Endothelial cell of umbilical vein (primary cell): Measurements from ENCODE around the gene HIVEP3. TPM values are rescaled to one million over a fixed set of nuclear protein-coding genes. Genes with fewer than 3 reads are reported as not detected.

Experiments used
- BruUV-seq: library from RNA; stranded (reverse); fragments of 400-500 nt; replicated peaks from 2 replicates; lab custom pipeline; 2021; lab: Mats Ljungman, UMichigan
- CTCF ChIA-PET: fragments of 300-600, 350-600 bp; sonication (Branson Sonifier 250); formaldehyde crosslinking; loops from one replicate; lab custom pipeline; 2021; ENCODE audit warnings: antibody characterized with exemption, inconsistent platforms; lab: Charles Lee
- POLR2A ChIA-PET: fragments of 300-600, 350-600 bp; sonication (Branson Sonifier 250); formaldehyde crosslinking; loops from one replicate; lab custom pipeline; 2021; ENCODE audit warnings: antibody characterized with exemption, inconsistent platforms; lab: Charles Lee
- DNase-seq: peaks from one replicate; pipeline ENCODE4 v3.0.0-alpha.2; 2011; ENCODE audit warnings: low read depth, low spot score
- FAIRE-seq: peaks from 2 replicates; lab custom pipeline; 2011; peaks lifted over from hg19 to GRCh38; lab: Jason Lieb, UNC
- H2AFZ ChIP-seq: 2 replicates; pipeline ENCODE4 v1.6.0; 2012; ENCODE audit warnings: low read depth, low read length, control low read depth, inconsistent platforms
- H3K27ac ChIP-seq: 2 replicates; pipeline ENCODE4 v1.5.1; 2011; ENCODE audit warnings: low read depth, mild to moderate bottlenecking, control low read depth, low read length, moderate library complexity; ENCODE audit not compliant: insufficient read depth
- H3K27me3 ChIP-seq, 2 experiments: 2 replicates each; pipeline versions ENCODE4 v1.6.0 to v1.6.1; 2011; ENCODE audit warnings: low read length in 2 of 2, mixed read lengths in 1 of 2; ENCODE audit not compliant: control insufficient read depth in 2 of 2, insufficient read depth in 2 of 2
- H3K36me3 ChIP-seq, 2 experiments: 2 replicates in 1 of 2; 3 replicates in 1 of 2; pipeline ENCODE4 v1.5.1; 2011; ENCODE audit warnings: low read length in 2 of 2, mild to moderate bottlenecking in 1 of 2, moderate library complexity in 1 of 2; ENCODE audit not compliant: control insufficient read depth in 2 of 2, insufficient read depth in 2 of 2; ENCODE audit errors: extremely low read depth in 1 of 2
- H3K4me1 ChIP-seq: 3 replicates; pipeline ENCODE4 v1.5.1; 2011; ENCODE audit warnings: mild to moderate bottlenecking, low read length; ENCODE audit not compliant: control insufficient read depth, insufficient read depth; ENCODE audit errors: extremely low read depth
- H3K4me2 ChIP-seq: 2 replicates; pipeline ENCODE4 v1.6.1; 2011; ENCODE audit warnings: low read length, control low read depth, mixed read lengths; ENCODE audit not compliant: insufficient read depth
- H3K4me3 ChIP-seq, 3 experiments: fragments of 200-600 bp in 1 of 3; sonication (generic), shearing (Covaris generic) in 1 of 3; replicated peaks in 1 of 3; 2 replicates each; pipeline ENCODE4 v1.5.1; 2011 to 2016; ENCODE audit warnings: control low read depth in 3 of 3, low read length in 3 of 3, mild to moderate bottlenecking in 2 of 3, inconsistent platforms in 1 of 3, low read depth in 1 of 3, moderate library complexity in 1 of 3; ENCODE audit not compliant: insufficient read depth in 1 of 3
- H3K79me2 ChIP-seq: 2 replicates; pipeline ENCODE4 v1.6.0; 2012; ENCODE audit warnings: low read length, inconsistent platforms; ENCODE audit not compliant: control insufficient read depth, insufficient read depth
- H3K9ac ChIP-seq: replicated peaks from 2 replicates; pipeline ENCODE3; 2011; ENCODE audit warnings: low read length, control low read depth; ENCODE audit not compliant: insufficient read depth; ENCODE audit errors: extremely low read depth
- H3K9me1 ChIP-seq: replicated peaks from 3 replicates; pipeline ENCODE4 v1.6.0; 2011; ENCODE audit warnings: mild to moderate bottlenecking, low read length; ENCODE audit not compliant: control insufficient read depth, insufficient read depth; ENCODE audit errors: extremely low read depth
- H3K9me3 ChIP-seq: replicated peaks from 2 replicates; pipeline ENCODE4 v1.5.1; 2012; ENCODE audit warnings: low read length, inconsistent platforms; ENCODE audit not compliant: control insufficient read depth, insufficient read depth
- H4K20me1 ChIP-seq: replicated peaks from 2 replicates; pipeline ENCODE3; 2011; ENCODE audit warnings: mild to moderate bottlenecking, low read length; ENCODE audit not compliant: control insufficient read depth, insufficient read depth; ENCODE audit errors: extremely low read depth
- CTCF ChIP-seq, 2 donors: IDR thresholded peaks; 1 replicate in 1 of 2; 2 replicates in 1 of 2; pipeline ENCODE4 v1.5.1; 2011; ENCODE audit warnings: low read length in 2 of 2, mild to moderate bottlenecking in 2 of 2, moderate library complexity in 2 of 2, control low read depth in 1 of 2, inconsistent platforms in 1 of 2, low read depth in 1 of 2; ENCODE audit not compliant: insufficient read depth in 1 of 2; ENCODE audit errors: extremely low read depth in 1 of 2
- EZH2 ChIP-seq: IDR thresholded peaks from 2 replicates; pipeline ENCODE4 v1.6.1; 2012; ENCODE audit warnings: borderline replicate concordance, low read depth, mild to moderate bottlenecking, moderate library complexity, low read length, inconsistent platforms; ENCODE audit not compliant: severe bottlenecking
- FOS ChIP-seq: IDR thresholded peaks from 2 replicates; pipeline ENCODE4 v1.6.1; 2011; ENCODE audit warnings: mild to moderate bottlenecking, low read length, moderate library complexity, borderline replicate concordance; ENCODE audit not compliant: insufficient read depth
- GATA2 ChIP-seq: IDR thresholded peaks from 2 replicates; pipeline ENCODE4 v1.7.0; 2011; ENCODE audit warnings: low read depth, mild to moderate bottlenecking, moderate library complexity, mixed read lengths, low read length; ENCODE audit not compliant: insufficient read length, insufficient read depth
- JUN ChIP-seq: IDR thresholded peaks from 2 replicates; pipeline ENCODE4 v1.6.1; 2011; ENCODE audit warnings: borderline replicate concordance, low read depth; ENCODE audit not compliant: insufficient read length, insufficient read depth
- MAX ChIP-seq: IDR thresholded peaks from 2 replicates; pipeline ENCODE4 v1.6.1; 2011; ENCODE audit not compliant: insufficient read depth, insufficient read length
- MYC ChIP-seq: IDR thresholded peaks from one replicate; pipeline ENCODE4 v1.6.1; 2011; ENCODE audit warnings: mild to moderate bottlenecking, low read depth, low read length
- POLR2A ChIP-seq: IDR thresholded peaks from 2 replicates; pipeline ENCODE4 v1.6.1; 2012; ENCODE audit warnings: low read depth, mild to moderate bottlenecking, control low read depth, low read length
- POLR2AphosphoS5 ChIP-seq: IDR thresholded peaks from 2 replicates; pipeline ENCODE4 v1.6.1; 2012; ENCODE audit warnings: low read depth, mild to moderate bottlenecking, control low read depth, low read length, moderate library complexity; ENCODE audit not compliant: insufficient read depth
- dilution Hi-C: fragments of 300-500 bp; cut with MboI; formaldehyde crosslinking; loops from one replicate; pipeline ENCODE4 v1.15.0; 2019; ENCODE audit warnings: low sequenced_read_pairs; ENCODE audit not compliant: extremely low pct_ligation_motif_present
- intact Hi-C: fragments of 100-400 bp; cut with micrococcal nuclease; formaldehyde crosslinking; loops from one replicate; pipeline ENCODE4 v1.10.0; 2022
- polyA plus RNA-seq, 4 experiments: library from polyadenylated mRNA; depleted of rRNA in 3 of 4; stranded (reverse) in 3 of 4; unstranded in 1 of 4; fragments of >200 nt; gene quantifications; 2 replicates each; pipeline versions ENCODE4 v1.2.1 to v1.2.3, GENCODE V29; 2011 to 2012; ENCODE audit warnings: missing spikeins in 1 of 4
- total RNA-seq: library from RNA; stranded (reverse); gene quantifications from 2 replicates; pipeline ENCODE4 v1.2.3, GENCODE V29; 2021

HIVEP3 gene
- total and polyA plus RNA-seq, 2 donors (not counting 3 experiments of a cell fraction or from before 2014, with no cell fraction given) = 3.4 to 4.0 TPM

DNA sequence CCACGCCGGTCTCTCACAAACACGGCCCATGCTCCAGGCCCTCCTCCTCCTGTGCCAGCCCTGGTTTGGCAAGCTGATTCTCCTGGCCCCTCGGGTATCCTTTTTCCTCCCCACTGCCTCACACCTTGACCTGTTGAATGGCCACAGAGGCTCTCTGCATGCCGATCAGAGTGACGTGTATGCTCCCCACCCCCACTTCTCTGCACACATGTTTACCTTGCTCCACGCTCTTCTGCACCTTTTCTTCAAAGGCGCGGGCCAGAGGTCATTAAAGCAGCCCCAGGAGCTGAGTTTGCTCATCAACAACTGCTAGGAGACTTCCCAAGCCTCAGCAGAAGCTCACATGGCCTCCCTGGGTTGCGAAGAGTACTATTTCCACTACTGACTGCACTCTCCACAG is 295.0 kb downstream of the HIVEP3 start:
- Histone ChIP-seq H3K27me3 (no peaks in the 10 kb centered on the region), H2AFZ (no peak overlapping the region), H4K20me1 (no peaks in the 10 kb centered on the region), H3K9me1 (no peaks in the 10 kb centered on the region), H3K36me3 (no peaks in the 10 kb centered on the region), H3K4me3 (no peak overlapping the region), H3K9ac (no peak overlapping the region), H3K4me2 (no peak overlapping the region), H3K9me3 (no peaks in the 10 kb centered on the region), H3K79me2 (no peaks in the 10 kb centered on the region), H3K27ac (no peak overlapping the region), H3K4me1 (no peaks in the 10 kb centered on the region)
- DNase-seq = no peak
- intact Hi-C loops = no loop called here
- dilution Hi-C loops = no loop called here
- ChIA-PET CTCF (interaction anchor here (1.3 kb wide), 1 partner anchor 50 kb away, joined by 3 read pairs; no protein-coding TSS in a partner anchor), POLR2A (no interaction called here)
- FAIRE-seq = no peak
- no peak for TF ChIP-seq GATA2
- TF ChIP-seq JUN = no peak
- TF ChIP-seq CTCF (IDR thresholded peaks at IDR 0.05; ENCODE audit: extremely low read depth in 1 of 2, insufficient read depth in 1 of 2, low read depth in 1 of 2, low read length in 2 of 2) = no peak
- no peak for TF ChIP-seq MAX
- TF ChIP-seq POLR2AphosphoS5 = no peak
- TF ChIP-seq MYC = no peak
- no peak for TF ChIP-seq FOS
- no peak for TF ChIP-seq EZH2
- TF ChIP-seq POLR2A = no peak
- BruUV-seq = no TSS peak
